ENCODE data around the gene MITF. TPM values are rescaled to one million over a fixed set of nuclear protein-coding genes. Genes with fewer than 3 reads are reported as not detected.

MITF gene
- polyA plus RNA-seq, 1 of the 3 experiments (the other 2 are of a cell fraction), result 1.7 TPM

DNA sequence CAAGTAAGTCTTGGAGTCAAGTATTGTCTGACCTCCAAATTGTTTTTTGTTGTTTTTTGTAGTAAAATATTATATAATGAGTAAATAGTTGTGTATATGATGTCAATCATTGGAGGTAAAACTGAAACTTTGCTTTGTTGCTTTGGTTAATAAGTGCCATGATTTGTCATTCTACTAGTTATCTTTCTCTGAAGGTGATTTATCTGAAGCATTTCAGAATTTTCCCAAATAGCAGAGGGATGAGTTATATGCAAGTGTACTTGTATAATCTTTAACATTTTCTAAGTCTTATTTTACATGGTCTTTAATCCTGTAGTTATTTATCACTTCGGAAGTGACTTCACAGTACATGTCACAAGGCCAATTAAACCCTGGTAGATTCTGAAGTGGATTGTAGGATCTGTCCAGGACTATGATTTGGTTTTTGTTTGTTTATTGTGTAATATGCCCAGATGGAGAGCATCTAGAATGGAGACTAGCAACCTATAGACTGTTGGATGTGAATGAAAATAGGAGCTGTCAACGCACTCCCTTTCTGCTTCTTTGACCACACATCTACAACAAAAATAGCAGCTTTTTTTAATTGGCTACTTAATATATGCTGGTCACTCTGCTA is 167.2 kb downstream of the MITF start:
- no peaks in the 10 kb centered on the region for H3K4me1 ChIP-seq (ENCODE audit: control insufficient read depth in 1 of 2, insufficient read depth in 2 of 2, low read depth in 1 of 2, low read length in 1 of 2)
- H3K9ac ChIP-seq, result no peak overlapping the region
- 68% methylated on average over 2 of the region's 2 CpGs for WGBS (ENCODE audit: low lambda C conversion rate)
- ChIA-PET POLR2A (interaction anchor here (0.8 kb wide), 1 partner anchor 10 kb away, joined by 4 read pairs; no protein-coding TSS in a partner anchor), CTCF (interaction anchor here (1.1 kb wide), 1 partner anchor 14 kb away, joined by 3 read pairs; no protein-coding TSS in a partner anchor)
- TF ChIP-seq GATA2 (CRISPR knock-in tag; IDR thresholded peaks at IDR 0.05) (no peak), PBX3 (IDR thresholded peaks at IDR 0.05) (no peak), FOXJ3 (CRISPR knock-in tag; IDR thresholded peaks at IDR 0.05) (no peak), ZBTB33 (IDR thresholded peaks at IDR 0.05; ENCODE audit: borderline replicate concordance, low read depth) (no peak), POLR2AphosphoS5 (IDR thresholded peaks at IDR 0.05; ENCODE audit: low read depth, low read length) (no peak)
- TF ChIP-seq, protein P1, sequence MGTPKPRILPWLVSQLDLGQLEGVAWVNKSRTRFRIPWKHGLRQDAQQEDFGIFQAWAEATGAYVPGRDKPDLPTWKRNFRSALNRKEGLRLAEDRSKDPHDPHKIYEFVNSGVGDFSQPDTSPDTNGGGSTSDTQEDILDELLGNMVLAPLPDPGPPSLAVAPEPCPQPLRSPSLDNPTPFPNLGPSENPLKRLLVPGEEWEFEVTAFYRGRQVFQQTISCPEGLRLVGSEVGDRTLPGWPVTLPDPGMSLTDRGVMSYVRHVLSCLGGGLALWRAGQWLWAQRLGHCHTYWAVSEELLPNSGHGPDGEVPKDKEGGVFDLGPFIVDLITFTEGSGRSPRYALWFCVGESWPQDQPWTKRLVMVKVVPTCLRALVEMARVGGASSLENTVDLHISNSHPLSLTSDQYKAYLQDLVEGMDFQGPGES (IDR thresholded peaks at IDR 0.05; ENCODE audit: low read depth, low read length), result no peak
- no peaks in the 10 kb centered on the region for H3K27me3 ChIP-seq (ENCODE audit: insufficient read depth)
- H3K36me3 ChIP-seq (replicated peaks in 1 of 2; ENCODE audit: control insufficient read depth in 1 of 2, insufficient read depth in 2 of 2, low read length in 1 of 2), result no peaks in the 10 kb centered on the region
- H3K4me3 ChIP-seq (ENCODE audit: low read depth in 2 of 2, low read length in 1 of 2), result no peak overlapping the region
- no peak overlapping the region for H3K4me2 ChIP-seq
- H4K20me1 ChIP-seq (ENCODE audit: insufficient read depth), result no peaks in the 10 kb centered on the region
- H3K9me3 ChIP-seq, result no peaks in the 10 kb centered on the region
- H3K27ac ChIP-seq (ENCODE audit: low read depth in 2 of 2, low read length in 1 of 2), result no peak overlapping the region
- no peak for DNase-seq
- H2AFZ ChIP-seq (ENCODE audit: low read depth), result no peak overlapping the region
- H3K9me2 ChIP-seq, result no peaks in the 10 kb centered on the region
- no peaks in the 10 kb centered on the region for H3K79me2 ChIP-seq (ENCODE audit: insufficient read depth)
- no peaks in the 10 kb centered on the region for H3F3A ChIP-seq (replicated peaks; ENCODE audit: insufficient read depth)

DNA sequence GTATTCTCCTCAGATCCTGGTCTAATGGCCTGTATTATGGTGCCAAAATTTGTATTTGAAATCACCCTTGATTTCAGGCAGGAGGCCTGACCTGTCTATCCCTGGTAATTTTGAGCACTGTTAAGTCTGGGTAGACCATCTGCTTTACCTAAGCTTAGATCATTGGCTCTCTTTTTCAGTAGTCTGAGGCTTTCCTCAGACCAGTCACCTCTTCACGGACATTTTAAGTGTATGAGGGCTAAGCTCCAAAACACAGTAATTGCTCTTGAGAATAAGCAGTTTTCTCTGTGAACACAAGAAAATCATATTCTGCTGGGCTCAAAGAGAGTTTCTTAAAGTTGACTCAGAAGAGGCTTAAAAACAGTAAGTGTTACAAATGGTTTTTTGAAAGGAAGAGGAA is 168.3 kb downstream of the MITF start:
- Histone ChIP-seq H3K4me1 (ENCODE audit: control insufficient read depth in 1 of 2, insufficient read depth in 2 of 2, low read depth in 1 of 2, low read length in 1 of 2) (no peaks in the 10 kb centered on the region), H3K79me2 (ENCODE audit: insufficient read depth) (no peaks in the 10 kb centered on the region), H3K27me3 (ENCODE audit: insufficient read depth) (no peaks in the 10 kb centered on the region), H4K20me1 (ENCODE audit: insufficient read depth) (no peaks in the 10 kb centered on the region), H3K9ac (no peak overlapping the region), H3K9me3 (no peaks in the 10 kb centered on the region), H3K36me3 (replicated peaks in 1 of 2; ENCODE audit: control insufficient read depth in 1 of 2, insufficient read depth in 2 of 2, low read length in 1 of 2) (no peaks in the 10 kb centered on the region), H2AFZ (ENCODE audit: low read depth) (no peak overlapping the region), H3K4me3 (ENCODE audit: low read depth in 2 of 2, low read length in 1 of 2) (no peak overlapping the region), H3F3A (replicated peaks; ENCODE audit: insufficient read depth) (no peaks in the 10 kb centered on the region), H3K9me2 (no peaks in the 10 kb centered on the region), H3K27ac (ENCODE audit: low read depth in 2 of 2, low read length in 1 of 2) (no peak overlapping the region), H3K4me2 (no peak overlapping the region)
- no peak for DNase-seq
- ChIA-PET POLR2A (interaction anchor here (0.8 kb wide), 1 partner anchor 12 kb away, joined by 4 read pairs; no protein-coding TSS in a partner anchor), CTCF (interaction anchor here (1.1 kb wide), 1 partner anchor 13 kb away, joined by 3 read pairs; no protein-coding TSS in a partner anchor)
- WGBS (ENCODE audit: low lambda C conversion rate), result 93% methylated on average over 1 of the region's 1 CpG
- TF ChIP-seq TCF12 (IDR thresholded peaks at IDR 0.05) (no peak), GABPA (IDR thresholded peaks at IDR 0.05; ENCODE audit: low read depth) (no peak), ZBTB33 (IDR thresholded peaks at IDR 0.05; ENCODE audit: borderline replicate concordance, low read depth) (no peak), RCOR1 (IDR thresholded peaks at IDR 0.05; ENCODE audit: low read length) (no peak), RXRA (IDR thresholded peaks at IDR 0.05; ENCODE audit: borderline replicate concordance, low read depth) (no peak), SMC3 (IDR thresholded peaks at IDR 0.05; ENCODE audit: low read depth, low read length) (no peak), PBX3 (IDR thresholded peaks at IDR 0.05) (no peak), FOXJ3 (CRISPR knock-in tag; IDR thresholded peaks at IDR 0.05) (no peak), FOSL2 (IDR thresholded peaks at IDR 0.05; ENCODE audit: borderline replicate concordance, low read depth) (no peak)
- TF ChIP-seq, protein P2, sequence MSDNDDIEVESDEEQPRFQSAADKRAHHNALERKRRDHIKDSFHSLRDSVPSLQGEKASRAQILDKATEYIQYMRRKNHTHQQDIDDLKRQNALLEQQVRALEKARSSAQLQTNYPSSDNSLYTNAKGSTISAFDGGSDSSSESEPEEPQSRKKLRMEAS (IDR thresholded peaks at IDR 0.05; ENCODE audit: low read depth), result no peak
- TF ChIP-seq, protein P3, sequence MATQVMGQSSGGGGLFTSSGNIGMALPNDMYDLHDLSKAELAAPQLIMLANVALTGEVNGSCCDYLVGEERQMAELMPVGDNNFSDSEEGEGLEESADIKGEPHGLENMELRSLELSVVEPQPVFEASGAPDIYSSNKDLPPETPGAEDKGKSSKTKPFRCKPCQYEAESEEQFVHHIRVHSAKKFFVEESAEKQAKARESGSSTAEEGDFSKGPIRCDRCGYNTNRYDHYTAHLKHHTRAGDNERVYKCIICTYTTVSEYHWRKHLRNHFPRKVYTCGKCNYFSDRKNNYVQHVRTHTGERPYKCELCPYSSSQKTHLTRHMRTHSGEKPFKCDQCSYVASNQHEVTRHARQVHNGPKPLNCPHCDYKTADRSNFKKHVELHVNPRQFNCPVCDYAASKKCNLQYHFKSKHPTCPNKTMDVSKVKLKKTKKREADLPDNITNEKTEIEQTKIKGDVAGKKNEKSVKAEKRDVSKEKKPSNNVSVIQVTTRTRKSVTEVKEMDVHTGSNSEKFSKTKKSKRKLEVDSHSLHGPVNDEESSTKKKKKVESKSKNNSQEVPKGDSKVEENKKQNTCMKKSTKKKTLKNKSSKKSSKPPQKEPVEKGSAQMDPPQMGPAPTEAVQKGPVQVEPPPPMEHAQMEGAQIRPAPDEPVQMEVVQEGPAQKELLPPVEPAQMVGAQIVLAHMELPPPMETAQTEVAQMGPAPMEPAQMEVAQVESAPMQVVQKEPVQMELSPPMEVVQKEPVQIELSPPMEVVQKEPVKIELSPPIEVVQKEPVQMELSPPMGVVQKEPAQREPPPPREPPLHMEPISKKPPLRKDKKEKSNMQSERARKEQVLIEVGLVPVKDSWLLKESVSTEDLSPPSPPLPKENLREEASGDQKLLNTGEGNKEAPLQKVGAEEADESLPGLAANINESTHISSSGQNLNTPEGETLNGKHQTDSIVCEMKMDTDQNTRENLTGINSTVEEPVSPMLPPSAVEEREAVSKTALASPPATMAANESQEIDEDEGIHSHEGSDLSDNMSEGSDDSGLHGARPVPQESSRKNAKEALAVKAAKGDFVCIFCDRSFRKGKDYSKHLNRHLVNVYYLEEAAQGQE (IDR thresholded peaks at IDR 0.05; ENCODE audit: low read depth, low read length), result no peak
